HG02642 (cell line): ENCODE results near the gene ARRDC2.
"Not testable (repeated sequence)": the region's sequence is repeated elsewhere in the genome, so short reads cannot be mapped to it uniquely, and the experiment has no call there.

ENCODE experiments used
- ATAC-seq: cut with Tn5 transposase; IDR thresholded peaks from one replicate; pipeline ENCODE4 v1.9.1; 2021; ENCODE audit warnings: mild to moderate bottlenecking; ENCODE audit not compliant: unreplicated experiment, poor library complexity

The ARRDC2 gene

GRCh38 chr19:18013210-18014111 is 5.5 kb downstream of the ARRDC2 start:
- no peak for ATAC-seq

DNA sequence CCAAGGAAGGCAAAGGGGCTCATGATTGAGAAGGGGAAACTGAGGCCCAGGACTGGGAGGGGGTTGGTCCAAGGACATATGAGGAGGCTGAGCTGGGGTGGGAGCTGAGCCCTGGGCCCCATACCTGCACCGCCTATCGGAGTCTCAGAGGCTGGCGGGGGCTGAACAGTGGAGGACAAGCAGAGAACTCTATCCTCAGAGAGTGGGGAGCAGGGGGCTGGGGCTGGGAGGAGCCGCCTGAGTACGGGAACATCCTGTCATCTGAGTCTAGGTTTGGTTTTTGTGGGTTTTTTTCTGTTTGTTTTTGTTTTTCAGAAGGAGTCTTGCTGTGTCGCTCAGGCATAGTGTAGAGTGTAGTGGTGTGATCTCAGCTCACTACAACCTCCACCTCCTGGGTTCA is 6.2 kb downstream of the ARRDC2 start:
- ATAC-seq: no peak

GRCh38 chr19:18016209-18016910 is 8.4 kb downstream of the ARRDC2 start:
- no peak for ATAC-seq

- no peak for ATAC-seq
These were observed 9.5 kb downstream of the ARRDC2 start for GRCh38 chr19:18017275-18018083.

DNA sequence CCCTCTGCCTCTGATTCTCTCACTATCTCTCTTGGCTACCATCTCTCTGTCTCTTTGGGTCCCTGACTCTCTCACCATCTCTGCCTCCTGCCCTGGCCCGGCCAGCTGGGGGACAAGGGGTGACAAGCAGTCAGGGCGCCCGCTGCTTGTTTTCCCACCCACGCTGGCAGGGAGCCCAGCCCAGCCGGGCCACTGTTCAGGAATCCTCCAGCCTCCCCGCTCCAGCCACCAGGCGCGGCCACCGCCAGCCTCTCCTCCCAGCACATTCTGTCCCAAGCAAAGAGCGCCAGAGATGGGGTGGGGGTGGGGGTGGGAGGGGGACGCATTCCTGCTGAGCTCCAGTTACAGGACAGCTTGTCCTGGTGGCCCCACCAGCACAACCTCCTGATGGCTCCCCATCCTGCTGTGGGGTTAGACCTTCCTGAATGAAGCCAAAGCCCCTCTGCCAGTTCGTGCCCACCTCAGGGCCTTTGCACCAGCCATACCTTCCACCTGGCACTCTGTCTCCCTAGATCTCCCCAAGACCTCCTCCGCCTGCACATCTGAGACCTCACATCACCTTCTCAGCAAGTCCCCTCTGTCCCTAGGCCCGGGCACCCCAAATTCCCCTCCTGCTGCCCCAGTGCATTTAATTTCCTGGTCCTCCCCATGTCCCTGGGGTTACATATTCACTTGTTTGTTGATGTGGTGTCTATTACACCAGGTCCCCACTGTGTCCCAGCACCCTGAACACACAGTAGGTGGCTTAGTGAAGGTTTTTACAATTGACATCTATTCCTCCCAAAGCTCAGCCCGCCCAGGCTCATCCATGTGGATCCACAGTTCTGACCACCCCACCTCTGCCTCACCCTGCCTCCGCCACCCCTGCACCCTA is 12.5 kb downstream of the ARRDC2 start:
- ATAC-seq: no peak

DNA sequence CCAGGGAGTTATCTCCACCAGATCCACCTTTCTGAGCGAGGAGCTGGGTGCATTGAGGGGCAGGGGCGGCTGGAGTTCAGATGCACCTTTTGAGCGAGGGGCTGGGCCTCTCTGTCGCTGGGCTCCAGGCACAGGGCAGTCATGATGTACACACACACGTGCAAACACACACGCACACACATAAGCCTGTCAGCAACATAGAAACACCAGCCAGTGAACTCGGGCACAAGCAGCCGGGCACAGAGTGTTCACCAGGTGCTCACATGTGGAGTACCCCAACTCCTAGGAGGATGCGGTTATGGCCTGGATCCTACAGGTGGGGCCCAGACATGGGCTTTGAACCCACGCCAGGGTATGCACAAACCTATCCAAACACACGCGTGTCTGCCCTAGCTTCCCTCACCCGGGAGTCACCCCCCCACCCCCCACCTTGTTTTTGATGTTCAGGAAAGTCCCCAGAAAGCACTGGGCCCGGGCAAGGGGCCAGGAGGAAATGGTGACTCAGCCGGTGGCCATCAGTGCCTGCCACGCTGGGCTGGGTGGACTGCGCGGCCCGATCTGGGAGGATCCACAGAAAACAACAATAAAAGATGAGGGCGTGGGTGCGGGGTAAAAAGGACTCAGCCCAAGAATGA is 13.3 kb downstream of the ARRDC2 start:
- ATAC-seq: no peak

GRCh38 chr19:18023622-18024251 is 15.8 kb downstream of the ARRDC2 start:
- peak; percentile 48 for ATAC-seq

DNA sequence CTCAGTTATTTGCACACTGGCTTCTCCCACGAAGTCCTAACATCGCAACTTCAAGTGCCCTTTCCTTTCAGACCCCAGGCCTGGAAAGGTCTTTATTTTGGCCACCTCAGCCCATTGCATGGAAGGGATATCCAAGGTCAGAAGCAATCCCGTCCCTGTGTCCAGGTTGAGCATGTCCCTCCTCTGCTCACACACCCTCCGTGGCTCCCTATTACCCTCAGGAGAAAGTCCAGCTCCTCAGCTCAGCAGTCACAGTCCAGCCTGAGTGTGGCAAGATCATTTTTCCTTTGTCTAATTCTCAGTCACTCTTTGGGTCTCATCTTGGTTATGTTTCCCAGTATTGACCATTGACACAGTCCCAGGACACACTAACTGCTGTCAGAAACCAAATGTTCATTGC is 19.2 kb downstream of the ARRDC2 start:
- no peak for ATAC-seq

- ATAC-seq: no peak
These were observed 21.8 kb downstream of the ARRDC2 start for GRCh38 chr19:18029617-18030338.

- ATAC-seq: not testable (repeated sequence)
These were observed 23.4 kb downstream of the ARRDC2 start for GRCh38 chr19:18031401-18031800.

GRCh38 chr19:18032102-18032501 is 24.1 kb downstream of the ARRDC2 start:
- ATAC-seq: not testable (repeated sequence)

DNA sequence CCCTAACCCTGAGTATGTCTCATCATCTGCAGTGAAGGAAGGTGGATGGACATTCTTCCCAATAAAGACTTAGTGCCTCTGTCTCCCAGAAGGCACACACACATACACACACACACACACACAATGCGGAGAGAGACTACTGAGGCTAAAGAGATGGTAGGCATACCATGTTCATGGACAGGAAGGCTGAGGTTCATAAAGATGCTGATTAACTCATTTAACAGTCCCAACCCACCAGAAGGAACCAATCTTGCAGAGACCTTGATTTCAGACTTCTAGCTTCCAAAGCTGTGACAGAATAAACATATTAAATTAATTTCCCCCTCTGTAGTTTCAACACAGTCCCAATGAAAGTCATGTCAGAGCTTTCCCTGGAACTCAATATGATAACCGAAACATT is 33.1 kb downstream of the ARRDC2 start:
- ATAC-seq: no peak

- no peak for ATAC-seq
These were observed 35.7 kb downstream of the ARRDC2 start for GRCh38 chr19:18043676-18044075.

DNA sequence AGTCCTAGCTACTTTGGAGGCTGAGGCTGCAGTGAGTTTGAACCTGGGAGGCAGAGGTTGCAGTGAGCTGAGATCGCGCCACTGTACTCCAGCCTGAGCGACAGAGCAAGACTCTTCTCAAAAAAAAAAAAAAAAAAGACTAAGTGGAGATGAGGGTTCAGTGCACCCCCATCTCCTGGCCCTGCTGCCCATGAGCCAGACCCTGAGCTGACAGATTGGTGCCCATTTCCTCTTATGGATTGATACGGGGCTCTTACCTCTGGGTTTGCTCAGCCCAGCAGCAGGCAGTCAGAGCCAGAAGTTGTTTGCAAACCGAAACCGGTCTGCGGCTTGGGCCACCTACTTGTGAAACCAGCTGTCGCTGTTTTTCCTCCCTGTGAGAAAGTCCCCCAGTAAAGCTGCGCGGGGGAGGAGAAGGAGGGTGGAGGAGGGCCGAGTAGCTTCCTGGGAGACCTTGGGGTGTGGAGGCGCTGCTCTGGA is 36.9 kb downstream of the ARRDC2 start:
- peak; percentile 94 for ATAC-seq

DNA sequence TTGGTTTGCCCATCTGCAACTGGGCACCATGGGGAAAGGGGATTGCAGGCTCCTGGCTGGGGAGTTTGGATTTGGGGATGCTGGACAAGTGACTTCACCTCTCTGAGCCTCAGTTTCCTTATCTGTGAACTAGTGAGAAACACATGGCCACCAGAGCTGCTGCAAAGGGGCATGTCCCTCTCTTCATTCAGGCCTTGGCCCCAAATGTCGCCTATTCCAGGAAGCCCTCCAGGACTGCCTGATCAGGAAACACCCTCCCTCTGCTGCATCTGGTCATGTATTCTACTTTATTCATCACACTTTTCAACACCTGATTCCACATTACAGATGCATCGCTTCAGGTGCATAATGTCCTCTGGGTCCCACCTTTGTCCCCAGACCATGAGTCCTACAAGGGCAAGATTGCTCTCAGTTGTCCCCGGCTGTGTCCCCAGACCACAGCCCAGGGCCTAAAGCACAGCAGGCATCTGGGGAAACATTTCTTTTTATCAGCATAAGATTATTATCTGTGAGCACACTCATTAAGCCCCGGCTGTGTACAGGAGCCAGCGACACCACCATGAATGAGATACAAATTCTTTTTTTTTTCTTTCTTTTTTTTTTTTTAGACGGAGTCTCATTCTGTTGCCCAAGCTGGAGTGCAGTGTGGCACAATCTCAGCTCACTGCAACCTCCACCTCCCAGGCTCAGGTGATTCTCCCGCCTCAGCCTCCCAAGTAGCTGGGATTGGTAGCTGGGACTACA is 37.5 kb downstream of the ARRDC2 start:
- ATAC-seq: no peak

DNA sequence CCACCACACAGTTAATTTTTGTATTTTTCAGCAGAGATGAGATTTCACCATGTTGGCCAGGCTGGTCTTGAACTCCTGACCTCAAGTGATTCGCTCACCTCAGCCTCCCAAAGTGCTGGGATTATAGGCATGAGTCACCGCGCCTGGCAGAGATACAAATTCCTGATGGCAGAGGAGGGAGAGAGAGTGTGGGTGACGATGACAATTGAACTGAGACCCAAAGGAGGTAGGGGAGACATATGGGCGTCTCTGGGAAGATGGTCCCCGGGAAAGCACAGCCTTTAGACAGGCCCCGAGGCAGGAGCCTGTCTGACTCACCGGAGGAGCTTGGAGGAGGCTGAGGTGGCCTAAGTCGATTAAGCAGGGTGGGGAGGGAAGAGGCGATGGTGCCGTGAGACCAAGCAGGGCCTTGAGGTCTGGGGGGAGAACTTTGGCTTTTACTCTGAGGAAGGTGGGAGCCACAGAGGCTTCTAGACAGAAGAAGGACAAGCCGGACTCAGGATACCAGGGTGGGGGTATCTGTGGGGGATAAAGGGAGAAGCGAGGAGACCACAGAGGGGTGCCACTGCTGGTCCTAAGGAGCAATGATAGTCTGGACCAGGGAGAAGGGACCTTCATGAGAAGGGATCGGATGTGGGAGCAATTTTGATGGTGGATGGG is 38.2 kb downstream of the ARRDC2 start:
- no peak for ATAC-seq

DNA sequence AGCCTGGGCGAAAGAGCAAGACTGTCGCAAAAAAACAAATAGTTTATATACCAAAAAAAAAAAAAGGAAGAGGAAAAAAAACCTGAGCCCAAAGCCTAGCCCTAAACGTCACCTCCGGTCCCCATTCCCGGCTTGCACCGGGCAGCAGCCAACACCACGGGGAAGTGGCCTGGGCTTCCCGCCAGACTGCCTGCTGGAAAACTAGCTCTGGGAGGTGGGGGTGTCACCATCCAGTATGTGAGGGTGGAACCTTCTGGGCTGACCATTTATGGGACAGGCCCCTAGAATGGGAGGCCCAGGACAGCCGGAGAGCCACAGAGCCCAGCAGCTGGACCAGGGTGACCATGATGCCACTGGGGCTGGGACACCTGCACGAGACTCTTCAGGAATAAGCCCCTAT is 41.4 kb downstream of the ARRDC2 start:
- no peak for ATAC-seq
